ENCODE results near the gene RREB1. TPM values are rescaled to one million over a fixed set of nuclear protein-coding genes. Genes with fewer than 3 reads are reported as not detected.

The RREB1 gene
- total RNA-seq, 1 experiment from 2014 or later = 53.5 TPM

- no peak for TF ChIP-seq CTCF (IDR thresholded peaks at IDR 0.05; ENCODE audit: unreplicated experiment)
- H3K36me3 Mint-ChIP-seq (ENCODE audit: insufficient read depth, unreplicated experiment) = peaks cover 31% of the 10 kb centered on the region
- ChIA-PET POLR2A (interaction anchor here (0.6 to 1.2 kb wide), 2 partner anchors 13 to 16 kb away, joined by 3 to 5 read pairs; no protein-coding TSS in a partner anchor), CTCF (no interaction called here)
- no TSS peak for BruUV-seq (replicated peaks)
- DNase-seq (ENCODE audit: unreplicated experiment) = no peak
- H3K27me3 Mint-ChIP-seq (ENCODE audit: insufficient read depth, unreplicated experiment) = no peaks in the 10 kb centered on the region
- peak overlapping the region; percentile 69 for H3K27ac Mint-ChIP-seq (ENCODE audit: low read depth, unreplicated experiment)
- peaks cover 44% of the 10 kb centered on the region for H3K4me1 Mint-ChIP-seq (ENCODE audit: insufficient read depth, unreplicated experiment)
- H3K4me3 Mint-ChIP-seq (ENCODE audit: unreplicated experiment) = no peak overlapping the region
- no peaks in the 10 kb centered on the region for H3K9me3 Mint-ChIP-seq (ENCODE audit: unreplicated experiment)
- intact Hi-C loops (cut with micrococcal nuclease) = no loop called here
These were observed 16.9 kb downstream of the RREB1 start for GRCh38 chr6:7124636-7125035.

DNA sequence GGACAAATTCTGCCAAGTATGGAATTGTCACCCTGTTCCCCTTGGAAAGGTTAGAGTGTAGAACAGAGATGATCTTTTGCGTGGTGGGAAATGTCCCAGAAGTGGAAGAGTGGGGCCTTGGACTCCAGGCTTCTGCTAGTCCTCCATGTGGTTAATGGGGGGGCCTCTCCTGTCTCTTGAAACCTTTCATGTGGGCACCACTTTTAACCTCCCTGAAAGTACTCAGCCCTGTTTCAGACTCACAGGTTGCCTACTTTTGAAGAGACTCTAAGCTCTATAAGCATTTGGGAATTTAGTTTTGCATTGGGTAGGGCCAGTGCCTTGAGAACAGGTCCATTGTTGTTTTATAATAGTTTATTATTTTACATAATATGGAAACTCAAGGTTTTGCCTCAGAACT, 17.5 kb downstream of the RREB1 start:
- H3K36me3 Mint-ChIP-seq (ENCODE audit: insufficient read depth, unreplicated experiment) = peaks cover 31% of the 10 kb centered on the region
- no peak overlapping the region for H3K4me3 Mint-ChIP-seq (ENCODE audit: unreplicated experiment)
- no peak for TF ChIP-seq CTCF (IDR thresholded peaks at IDR 0.05; ENCODE audit: unreplicated experiment)
- H3K4me1 Mint-ChIP-seq (ENCODE audit: insufficient read depth, unreplicated experiment) = peaks cover 48% of the 10 kb centered on the region
- ChIA-PET POLR2A (interaction anchor here (0.6 to 1.2 kb wide), 3 partner anchors 8 to 17 kb away, joined by 3 to 5 read pairs (median 3); no protein-coding TSS in a partner anchor), CTCF (no interaction called here)
- no TSS peak for BruUV-seq (replicated peaks)
- H3K27me3 Mint-ChIP-seq (ENCODE audit: insufficient read depth, unreplicated experiment) = no peaks in the 10 kb centered on the region
- intact Hi-C loops (cut with micrococcal nuclease) = no loop called here
- no peak for DNase-seq (ENCODE audit: unreplicated experiment)
- H3K27ac Mint-ChIP-seq (ENCODE audit: low read depth, unreplicated experiment) = peak overlapping the region; percentile 69
- H3K9me3 Mint-ChIP-seq (ENCODE audit: unreplicated experiment) = no peaks in the 10 kb centered on the region

- CTCF ChIA-PET = no interaction called here
- H3K4me3 Mint-ChIP-seq (ENCODE audit: unreplicated experiment) = no peak overlapping the region
These were observed 19.0 kb downstream of the RREB1 start for GRCh38 chr6:7126754-7127153.

GRCh38 chr6:7127680-7128079, 19.9 kb downstream of the RREB1 start:
- intact Hi-C loops (cut with micrococcal nuclease) = no loop called here
- no peaks in the 10 kb centered on the region for H3K9me3 Mint-ChIP-seq (ENCODE audit: unreplicated experiment)
- H3K4me3 Mint-ChIP-seq (ENCODE audit: unreplicated experiment) = no peak overlapping the region
- no peaks in the 10 kb centered on the region for H3K27me3 Mint-ChIP-seq (ENCODE audit: insufficient read depth, unreplicated experiment)
- peaks cover 51% of the 10 kb centered on the region for H3K4me1 Mint-ChIP-seq (ENCODE audit: insufficient read depth, unreplicated experiment)
- H3K36me3 Mint-ChIP-seq (ENCODE audit: insufficient read depth, unreplicated experiment) = peaks cover 28% of the 10 kb centered on the region
- CTCF ChIA-PET = interaction anchor here (0.6 to 1.1 kb wide), 2 partner anchors 49 to 111 kb away, joined by 3 to 4 read pairs; no protein-coding TSS in a partner anchor
- H3K27ac Mint-ChIP-seq (ENCODE audit: low read depth, unreplicated experiment) = peak overlapping the region; percentile 84
- POLR2A ChIA-PET = interaction anchor here (1.2 to 4.5 kb wide), 6 partner anchors 11 to 69 kb away, joined by 3 to 37 read pairs (median 16); partner anchors contain the start of gene RREB1
- no TSS peak for BruUV-seq (replicated peaks)
- DNase-seq (ENCODE audit: unreplicated experiment) = no peak
- TF ChIP-seq CTCF (IDR thresholded peaks at IDR 0.05; ENCODE audit: unreplicated experiment) = no peak

More at GRCh38 chr6:7126754-7127153, 19.0 kb downstream of the RREB1 start:
- intact Hi-C loops (cut with micrococcal nuclease) = no loop called here
- no TSS peak for BruUV-seq (replicated peaks)
- POLR2A ChIA-PET = interaction anchor here (0.7 to 4.5 kb wide), 3 partner anchors 10 to 398 kb away, joined by 3 to 19 read pairs (median 3); no protein-coding TSS in a partner anchor
- TF ChIP-seq CTCF (IDR thresholded peaks at IDR 0.05; ENCODE audit: unreplicated experiment) = no peak
- Mint-ChIP-seq H3K36me3 (ENCODE audit: insufficient read depth, unreplicated experiment) (peaks cover 31% of the 10 kb centered on the region), H3K4me1 (ENCODE audit: insufficient read depth, unreplicated experiment) (peaks cover 51% of the 10 kb centered on the region), H3K27ac (ENCODE audit: low read depth, unreplicated experiment) (no peak overlapping the region), H3K9me3 (ENCODE audit: unreplicated experiment) (no peaks in the 10 kb centered on the region), H3K27me3 (ENCODE audit: insufficient read depth, unreplicated experiment) (no peaks in the 10 kb centered on the region)
- no peak for DNase-seq (ENCODE audit: unreplicated experiment)
